IMR-90 (cell line): Measurements from ENCODE around the gene DNAJB8. TPM values are rescaled to one million over a fixed set of nuclear protein-coding genes. Genes with fewer than 3 reads are reported as not detected.

Source experiments
- ATAC-seq: fragments of 200-7000 bp; cut with Tn5 transposase; 2 replicates; pipeline ENCODE4 v1.9.1; 2020; ENCODE audit warnings: low read depth, mild to moderate bottlenecking, moderate library complexity
- BruUV-seq: library from RNA; stranded (reverse); fragments of 400-500 nt; replicated peaks from 2 replicates; lab custom pipeline; 2021; lab: Mats Ljungman, UMichigan
- CTCF ChIA-PET: fragments of 300-600 bp; formaldehyde crosslinking; extraction: SDS; loops from one replicate; lab custom pipeline; 2021; ENCODE audit warnings: antibody characterized with exemption; lab: Yijun Ruan, JAX
- POLR2A ChIA-PET: fragments of 300-600 bp; sonication (Branson Sonifier 250); formaldehyde crosslinking; loops from one replicate; lab custom pipeline; 2022; ENCODE audit warnings: antibody characterized with exemption; ENCODE audit not compliant: unreplicated experiment; lab: Charles Lee
- DNase-seq: peaks from one replicate; pipeline ENCODE4 v3.0.0; 2013
- H2AFZ ChIP-seq: replicated peaks from 2 replicates; pipeline ENCODE3; 2013; ENCODE audit warnings: low read length, mild to moderate bottlenecking; ENCODE audit not compliant: poor library complexity
- H2AK5ac ChIP-seq: 2 replicates; pipeline ENCODE4 v1.6.1; 2013; ENCODE audit warnings: low read depth, low read length, inconsistent platforms
- H2AK9ac ChIP-seq: replicated peaks from 2 replicates; pipeline ENCODE3; 2013; ENCODE audit warnings: mild to moderate bottlenecking, low read depth, low read length, moderate library complexity; ENCODE audit not compliant: poor library complexity
- H2BK120ac ChIP-seq: 2 replicates; pipeline ENCODE4 v1.6.1; 2013; ENCODE audit warnings: low read depth, low read length, inconsistent platforms
- H2BK15ac ChIP-seq: 3 replicates; pipeline ENCODE4 v1.6.1; 2013; ENCODE audit warnings: low read depth, low read length, inconsistent platforms
- H2BK20ac ChIP-seq: 2 replicates; pipeline ENCODE4 v1.6.1; 2013; ENCODE audit warnings: low read depth, mild to moderate bottlenecking, inconsistent platforms, low read length, moderate library complexity
- H2BK5ac ChIP-seq: 2 replicates; pipeline ENCODE4 v1.6.1; 2013; ENCODE audit warnings: mild to moderate bottlenecking, low read depth, low read length, inconsistent platforms; ENCODE audit not compliant: poor library complexity, severe bottlenecking
- H3K14ac ChIP-seq: replicated peaks from 2 replicates; pipeline ENCODE4 v1.6.1; 2013; ENCODE audit warnings: low read depth, low read length, inconsistent platforms
- H3K18ac ChIP-seq: 2 replicates; pipeline ENCODE4 v1.6.1; 2013; ENCODE audit warnings: low read depth, low read length, control low read depth
- H3K23ac ChIP-seq: 2 replicates; pipeline ENCODE4 v1.6.1; 2013; ENCODE audit warnings: low read depth, low read length, inconsistent platforms
- H3K27ac ChIP-seq: 2 replicates; pipeline ENCODE4 v1.5.1; 2013; ENCODE audit warnings: mild to moderate bottlenecking, control low read depth, low read length; ENCODE audit not compliant: insufficient read depth
- H3K27me3 ChIP-seq: 2 replicates; pipeline ENCODE4 v1.6.1; 2013; ENCODE audit warnings: low read length; ENCODE audit not compliant: control insufficient read depth, insufficient read depth
- H3K36me3 ChIP-seq: 2 replicates; pipeline ENCODE4 v1.6.1; 2013; ENCODE audit warnings: low read length, mixed read lengths; ENCODE audit not compliant: control insufficient read depth, insufficient read depth
- H3K4ac ChIP-seq: 2 replicates; pipeline ENCODE4 v1.6.1; 2013; ENCODE audit warnings: low read depth, low read length, inconsistent platforms
- H3K4me1 ChIP-seq: 2 replicates; pipeline ENCODE4 v1.6.1; 2013; ENCODE audit warnings: low read length, mixed read lengths; ENCODE audit not compliant: control insufficient read depth, insufficient read depth
- H3K4me2 ChIP-seq: 2 replicates; pipeline ENCODE4 v1.6.1; 2013; ENCODE audit warnings: low read depth, mild to moderate bottlenecking, control low read depth, low read length, moderate library complexity
- H3K4me3 ChIP-seq: 2 replicates; pipeline ENCODE4 v1.5.1; 2013; ENCODE audit warnings: low read depth, mild to moderate bottlenecking, control low read depth, low read length, moderate library complexity; ENCODE audit not compliant: insufficient read depth
- H3K56ac ChIP-seq: 2 replicates; pipeline ENCODE4 v1.6.1; 2013; ENCODE audit warnings: low read length, inconsistent platforms; ENCODE audit not compliant: insufficient read depth; ENCODE audit errors: extremely low read depth
- H3K79me1 ChIP-seq, 2 experiments: 2 replicates each; pipeline ENCODE4 v1.6.1; 2013; ENCODE audit warnings: low read length in 2 of 2, inconsistent platforms in 1 of 2, low read depth in 1 of 2
- H3K9ac ChIP-seq: 2 replicates; pipeline ENCODE4 v1.6.1; 2013; ENCODE audit warnings: low read depth, low read length, control low read depth
- H3K9me1 ChIP-seq: 2 replicates; pipeline ENCODE4 v1.6.1; 2013; ENCODE audit warnings: low read length, inconsistent platforms; ENCODE audit not compliant: insufficient read depth
- H3K9me3 ChIP-seq: 2 replicates; pipeline ENCODE4 v1.6.1; 2013; ENCODE audit warnings: low read length; ENCODE audit not compliant: control insufficient read depth, insufficient read depth
- H4K20me1 ChIP-seq: 2 replicates; pipeline ENCODE4 v1.6.1; 2013; ENCODE audit warnings: low read length, inconsistent platforms; ENCODE audit not compliant: insufficient read depth
- H4K5ac ChIP-seq: 2 replicates; pipeline ENCODE4 v1.6.1; 2013; ENCODE audit warnings: mild to moderate bottlenecking, low read depth, low read length, control low read depth
- H4K8ac ChIP-seq, 2 experiments: 2 replicates each; pipeline ENCODE4 v1.6.1; 2013; ENCODE audit warnings: low read depth in 2 of 2, low read length in 2 of 2, control low read depth in 1 of 2, inconsistent platforms in 1 of 2
- H4K91ac ChIP-seq: 2 replicates; pipeline ENCODE4 v1.6.1; 2013; ENCODE audit warnings: low read depth, low read length, inconsistent platforms; ENCODE audit not compliant: insufficient read depth
- BHLHE40 ChIP-seq: fragments of 150-350 bp; IDR thresholded peaks from 2 replicates; pipeline ENCODE4 v1.6.1; 2016; ENCODE audit warnings: mild to moderate bottlenecking, low read depth, low read length
- CHD1 ChIP-seq: IDR thresholded peaks from 2 replicates; pipeline ENCODE4 v1.6.1; 2012; ENCODE audit warnings: low read depth, low read length, improper control_type of control experiment
- FOS ChIP-seq: fragments of 150-350 bp; IDR thresholded peaks from 2 replicates; pipeline ENCODE4 v1.6.1; 2016; ENCODE audit warnings: low read depth, low read length
- MAZ ChIP-seq: IDR thresholded peaks from 2 replicates; pipeline ENCODE4 v1.6.1; 2012; ENCODE audit warnings: low read depth, mild to moderate bottlenecking, low read length, improper control_type of control experiment, moderate library complexity, borderline replicate concordance
- MXI1 ChIP-seq: IDR thresholded peaks from 2 replicates; pipeline ENCODE4 v1.6.1; 2012; ENCODE audit warnings: low read depth, mild to moderate bottlenecking, low read length, moderate library complexity, borderline replicate concordance
- RCOR1 ChIP-seq: IDR thresholded peaks from 2 replicates; pipeline ENCODE4 v1.6.1; 2012; ENCODE audit warnings: mild to moderate bottlenecking, low read length, improper control_type of control experiment; ENCODE audit not compliant: insufficient replicate concordance
- SMC3 ChIP-seq: fragments of 150-350 bp; IDR thresholded peaks from 2 replicates; pipeline ENCODE4 v1.6.1; 2016; ENCODE audit warnings: low read depth, mild to moderate bottlenecking, antibody characterized with exemption, low read length, moderate library complexity
- USF2 ChIP-seq: fragments of 150-350 bp; IDR thresholded peaks from 2 replicates; pipeline ENCODE4 v1.6.1; 2017; ENCODE audit warnings: mild to moderate bottlenecking, antibody characterized with exemption, low read length, low read depth
- WGBS, 2 experiments: methylation state at CpG; one replicate each; pipeline versions ENCODE4 v1.1.5 to v1.1.7; 2013; ENCODE audit warnings: missing lambda C conversion rate in 2 of 2; ENCODE audit not compliant: insufficient read length in 1 of 2; ENCODE audit errors: extremely low coverage in 2 of 2; 5-methylcytosine and 5-hydroxymethylcytosine counted together
- dilution Hi-C: fragments of 300-500 bp; cut with HindIII; formaldehyde crosslinking; loops from one replicate; pipeline ENCODE4 v1.14.3; 2018; ENCODE audit warnings: low sequenced_read_pairs; ENCODE audit not compliant: unreplicated experiment
- in situ Hi-C: fragments of 300-500 bp; cut with MboI; formaldehyde crosslinking; loops from 3 replicates; pipeline ENCODE4 v1.14.3; 2019; ENCODE audit warnings: low sequenced_read_pairs, inconsistent platforms, mixed read lengths
- intact Hi-C: fragments of 100-400 bp; cut with micrococcal nuclease; formaldehyde crosslinking; loops from 2 replicates; pipeline ENCODE4 v1.10.0; 2022
- polyA plus RNA-seq, 3 experiments: library from polyadenylated mRNA; depleted of rRNA; stranded (reverse); fragments of >200 nt; gene quantifications; 2 replicates each; pipeline ENCODE4 v1.2.3, GENCODE V29; 2012; ENCODE audit warnings: low replicate concordance in 1 of 3
- total RNA-seq: library from RNA; depleted of rRNA; stranded (reverse); fragments of >200 nt; gene quantifications from 2 replicates; pipeline ENCODE4 v1.2.3, GENCODE V29; 2012

DNAJB8 gene
- total and polyA plus RNA-seq, 2 of the 4 experiments (the other 2 are of a cell fraction), result not detected

GRCh38 chr3:128463354-128463753, 3.3 kb downstream of the DNAJB8 start:
- Histone ChIP-seq H2AK9ac (no peak overlapping the region), H2AFZ (no peak overlapping the region), H3K9ac (no peak overlapping the region), H3K9me3 (no peaks in the 10 kb centered on the region), H3K4me3 (no peak overlapping the region), H2BK120ac (no peak overlapping the region), H3K4ac (no peak overlapping the region), H2BK20ac (no peak overlapping the region), H3K27ac (no peak overlapping the region), H3K14ac (no peak overlapping the region), H2BK15ac (no peak overlapping the region), H4K5ac (no peak overlapping the region), H4K8ac (no peak overlapping the region), H3K56ac (no peak overlapping the region), H3K27me3 (peaks cover 56% of the 10 kb centered on the region), H3K4me2 (no peak overlapping the region), H3K36me3 (no peaks in the 10 kb centered on the region), H3K4me1 (no peaks in the 10 kb centered on the region), H3K9me1 (peaks cover 4% of the 10 kb centered on the region; the same call in 1 of the 2 replicates), H2BK5ac (no peak overlapping the region), H4K20me1 (no peaks in the 10 kb centered on the region), H4K91ac (no peak overlapping the region), H3K79me1 (no peaks in the 10 kb centered on the region), H3K18ac (no peak overlapping the region), H3K23ac (no peak overlapping the region), H2AK5ac (no peak overlapping the region)
- BruUV-seq, result no TSS peak
- ChIA-PET CTCF (no interaction called here), POLR2A (no interaction called here)
- in situ Hi-C loops (no loop called here), intact Hi-C loops (no loop called here), dilution Hi-C loops (no loop called here)
- DNase-seq (no peak), ATAC-seq (no peak)
- TF ChIP-seq RCOR1 (no peak), MXI1 (no peak), BHLHE40 (no peak), USF2 (no peak), SMC3 (no peak), FOS (no peak), CHD1 (no peak), MAZ (no peak)
- WGBS, 2 experiments, result 88% methylated on average over 3 of the region's 11 CpGs; no CpG with 5 or more reads in 1 of the 2 experiments
